Stimulated activated CD4-positive, alpha-beta T cell treated with anti-CD3 and anti-CD28 coated beads, Interleukin-4, amount 100 ng/mL, for 1 hour (primary cell): ENCODE results near the gene ANKAR.
"Not testable (repeated sequence)": the region's sequence is repeated elsewhere in the genome, so short reads cannot be mapped to it uniquely, and the experiment has no call there.

Source experiments
- DNase-seq: peaks from one replicate; pipeline ENCODE4 v3.0.0-alpha.2; 2020

Gene ANKAR, protein sequence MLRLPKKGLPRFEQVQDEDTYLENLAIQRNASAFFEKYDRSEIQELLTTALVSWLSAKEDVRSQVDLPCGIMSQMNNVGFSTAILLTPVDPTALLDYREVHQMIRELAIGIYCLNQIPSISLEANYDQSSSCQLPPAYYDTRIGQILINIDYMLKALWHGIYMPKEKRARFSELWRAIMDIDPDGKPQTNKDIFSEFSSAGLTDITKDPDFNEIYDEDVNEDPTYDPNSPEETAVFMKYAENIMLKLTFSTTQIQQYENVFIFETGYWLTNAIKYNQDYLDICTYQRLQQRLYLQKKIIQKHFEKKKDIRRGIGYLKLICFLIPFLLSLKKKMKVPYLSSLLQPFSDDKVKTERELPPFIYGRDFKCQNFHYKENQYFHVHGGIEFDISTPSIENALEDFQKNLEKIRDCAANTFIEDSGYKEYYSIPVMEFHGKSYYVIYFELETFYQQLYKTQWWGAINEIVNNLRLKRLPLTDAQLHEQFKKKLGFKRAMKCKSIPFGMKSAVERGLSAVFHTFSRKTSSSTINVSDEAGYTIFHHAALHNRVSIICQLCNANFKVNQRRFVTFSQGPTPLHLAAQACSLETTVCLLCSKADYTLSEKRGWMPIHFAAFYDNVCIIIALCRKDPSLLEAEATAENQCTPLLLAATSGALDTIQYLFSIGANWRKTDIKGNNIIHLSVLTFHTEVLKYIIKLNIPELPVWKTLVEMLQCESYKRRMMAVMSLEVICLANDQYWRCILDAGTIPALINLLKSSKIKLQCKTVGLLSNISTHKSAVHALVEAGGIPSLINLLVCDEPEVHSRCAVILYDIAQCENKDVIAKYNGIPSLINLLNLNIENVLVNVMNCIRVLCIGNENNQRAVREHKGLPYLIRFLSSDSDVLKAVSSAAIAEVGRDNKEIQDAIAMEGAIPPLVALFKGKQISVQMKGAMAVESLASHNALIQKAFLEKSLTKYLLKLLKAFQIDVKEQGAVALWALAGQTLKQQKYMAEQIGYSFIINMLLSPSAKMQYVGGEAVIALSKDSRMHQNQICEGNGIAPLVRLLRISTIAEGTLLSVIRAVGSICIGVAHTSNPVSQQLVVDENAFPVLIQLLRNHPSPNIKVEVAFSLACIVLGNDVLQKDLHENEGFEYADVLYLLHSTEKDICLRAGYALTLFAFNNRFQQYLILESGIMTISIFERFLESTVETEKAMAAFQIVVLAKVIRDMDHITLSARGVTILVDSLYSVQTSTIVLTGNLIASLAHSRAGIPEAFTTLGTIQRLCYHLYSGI (N-terminal part only)

DNA sequence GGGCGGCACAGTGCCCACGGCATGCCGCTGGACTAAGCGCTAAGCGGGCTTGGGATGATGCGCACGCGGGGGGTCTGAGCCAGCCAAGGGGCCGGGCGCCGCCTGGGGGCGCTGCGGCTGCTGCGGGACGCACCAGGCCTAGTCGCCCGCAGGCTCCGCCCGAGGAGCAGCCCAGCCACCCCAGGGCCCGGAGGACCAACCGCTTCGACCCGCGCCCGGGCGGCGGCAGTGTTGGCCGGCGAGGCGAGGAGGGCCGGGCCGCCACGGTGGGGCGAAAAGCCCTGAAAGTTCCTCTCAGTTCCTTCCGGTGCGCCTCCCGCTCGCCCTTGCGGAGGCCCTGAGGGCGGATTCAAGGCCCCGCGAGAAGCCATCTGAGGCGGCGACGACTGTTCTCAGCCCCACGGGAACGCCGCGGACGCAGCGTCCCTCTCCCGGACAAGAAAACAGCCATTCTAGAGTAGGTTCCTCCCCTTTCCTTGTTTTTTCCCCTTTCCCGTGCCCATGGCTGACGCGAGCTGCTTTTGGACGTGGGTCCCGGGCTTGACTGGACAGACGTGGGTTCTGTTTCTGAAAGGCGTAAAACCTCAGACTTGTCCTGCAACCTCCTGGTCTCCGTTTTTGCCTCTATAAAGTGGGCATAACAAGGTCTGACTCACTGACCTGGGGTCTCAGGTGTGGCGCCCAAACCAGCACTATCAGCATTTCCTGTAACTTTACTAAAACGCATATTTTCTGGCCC, at the start of gene ANKAR:
TSS of gene ANKAR (plus strand) at position 297 of the 739 bp plus-strand sequence. CDS start 1,821 bp downstream, outside the sequence.
- DNase-seq, result peak; percentile 82

GRCh38 chr2:189625636-189626035, 48.8 kb upstream of the ANKAR start:
- no peak for DNase-seq

GRCh38 chr2:189627789-189628188, 46.7 kb upstream of the ANKAR start:
- no peak for DNase-seq

DNA sequence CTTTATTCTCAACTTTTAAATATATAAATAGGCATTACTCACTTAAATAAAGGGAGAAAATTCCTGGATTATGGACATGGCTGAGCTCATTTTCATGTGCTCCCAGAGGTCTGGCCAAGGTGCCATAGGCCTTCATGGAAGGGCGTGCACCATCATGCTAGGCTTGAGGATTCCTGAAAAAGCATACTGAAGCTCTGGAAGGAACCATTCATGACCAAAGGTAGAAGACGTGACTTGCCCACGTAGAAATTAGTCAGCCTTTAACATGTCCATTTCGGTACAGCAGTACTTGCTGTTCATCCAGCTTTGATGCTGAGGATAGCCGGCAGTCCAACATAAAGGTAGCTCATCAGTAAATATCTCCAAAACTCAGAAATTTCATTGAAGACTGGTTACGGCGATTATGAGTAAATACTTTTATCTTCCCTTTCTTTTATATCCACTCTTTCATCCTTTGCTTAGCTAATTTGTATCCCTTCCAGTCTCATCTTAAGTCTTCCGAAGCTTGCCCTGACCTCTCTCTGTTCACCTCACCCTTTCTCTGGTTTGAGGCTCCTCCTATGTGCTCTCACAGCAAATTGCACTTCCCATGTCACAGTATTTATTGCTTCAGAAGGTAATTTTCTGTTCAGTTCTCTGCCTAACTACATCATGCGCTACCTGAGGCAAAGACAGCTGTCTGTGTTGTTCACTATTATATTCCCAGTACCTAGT, 45.5 kb upstream of the ANKAR start:
- DNase-seq, result no peak

GRCh38 chr2:189629531-189630453, 44.7 kb upstream of the ANKAR start:
- no peak for DNase-seq

GRCh38 chr2:189631849-189632248, 42.6 kb upstream of the ANKAR start:
- no peak for DNase-seq

DNA sequence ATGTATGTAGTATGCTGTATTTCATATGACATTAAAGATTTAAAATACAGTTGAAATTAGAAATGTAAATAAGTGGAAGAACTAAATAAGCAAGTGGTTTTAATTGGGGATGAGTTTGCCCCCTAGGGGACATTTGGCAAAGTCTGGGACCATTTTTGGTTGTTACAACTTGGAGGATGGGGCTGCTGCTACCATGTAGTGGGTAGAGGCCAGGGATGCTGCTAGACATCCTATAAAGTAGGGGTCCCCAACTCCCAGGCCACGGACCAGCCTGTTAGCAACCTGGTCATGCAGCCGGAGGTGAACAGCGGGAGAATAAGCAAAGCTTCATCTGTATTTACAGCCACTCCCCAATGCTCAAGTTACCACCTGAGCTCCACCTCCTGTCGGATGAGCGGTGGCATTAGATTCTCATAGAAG, 41.1 kb upstream of the ANKAR start:
- no peak for DNase-seq

GRCh38 chr2:189635353-189635752, 39.1 kb upstream of the ANKAR start:
- no peak for DNase-seq

GRCh38 chr2:189638301-189639006, 36.0 kb upstream of the ANKAR start:
- DNase-seq, result no peak

- DNase-seq, result no peak
These were observed 35.4 kb upstream of the ANKAR start for GRCh38 chr2:189639007-189639609.

DNA sequence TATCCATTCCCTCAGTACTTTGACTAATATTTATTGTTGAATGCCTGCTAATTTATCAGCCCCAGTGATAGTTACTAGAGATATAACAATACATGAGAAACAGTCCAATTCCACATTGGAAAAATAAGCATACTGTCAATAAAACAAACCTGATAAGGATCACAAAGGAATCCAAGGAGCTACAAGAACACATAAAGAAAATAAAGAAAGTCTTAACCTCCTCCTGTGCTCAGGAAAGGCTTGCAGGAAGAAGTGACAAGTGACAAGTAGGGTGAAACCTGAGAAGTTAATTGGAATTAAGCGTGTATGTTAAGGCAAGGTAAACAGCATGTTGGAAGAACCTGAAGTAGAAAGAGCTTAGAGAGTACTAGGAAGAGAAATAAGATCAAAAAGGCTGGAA, 33.5 kb upstream of the ANKAR start:
- DNase-seq, result no peak

DNA sequence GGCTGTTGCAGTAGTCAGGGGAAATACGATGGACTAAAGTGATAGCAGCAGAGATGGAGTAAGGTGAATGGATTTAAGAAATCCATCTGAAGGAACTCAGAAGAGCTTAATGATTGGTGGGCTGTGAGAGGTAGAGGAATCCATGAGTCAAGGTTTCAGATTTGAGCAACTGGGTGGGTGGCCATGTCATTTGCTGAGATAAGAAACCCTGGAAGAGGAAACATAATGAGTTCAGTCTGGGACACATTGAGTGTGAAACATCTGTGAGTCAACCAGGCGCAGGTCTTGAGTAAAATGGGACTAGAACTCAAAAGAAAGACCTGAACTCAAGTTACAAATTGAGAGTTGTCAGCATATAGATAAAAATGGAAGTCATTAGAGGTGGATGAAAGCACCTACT, 32.9 kb upstream of the ANKAR start:
- no peak for DNase-seq

GRCh38 chr2:189646521-189646920, 27.9 kb upstream of the ANKAR start:
- no peak for DNase-seq

- no peak for DNase-seq
These were observed 25.5 kb upstream of the ANKAR start for GRCh38 chr2:189648846-189649509.

- DNase-seq, result no peak
These were observed 23.2 kb upstream of the ANKAR start for GRCh38 chr2:189651284-189651683.

- not testable (repeated sequence) for DNase-seq
These were observed 21.0 kb upstream of the ANKAR start for GRCh38 chr2:189653464-189653863.

GRCh38 chr2:189654641-189655040, 19.8 kb upstream of the ANKAR start:
- no peak for DNase-seq

DNA sequence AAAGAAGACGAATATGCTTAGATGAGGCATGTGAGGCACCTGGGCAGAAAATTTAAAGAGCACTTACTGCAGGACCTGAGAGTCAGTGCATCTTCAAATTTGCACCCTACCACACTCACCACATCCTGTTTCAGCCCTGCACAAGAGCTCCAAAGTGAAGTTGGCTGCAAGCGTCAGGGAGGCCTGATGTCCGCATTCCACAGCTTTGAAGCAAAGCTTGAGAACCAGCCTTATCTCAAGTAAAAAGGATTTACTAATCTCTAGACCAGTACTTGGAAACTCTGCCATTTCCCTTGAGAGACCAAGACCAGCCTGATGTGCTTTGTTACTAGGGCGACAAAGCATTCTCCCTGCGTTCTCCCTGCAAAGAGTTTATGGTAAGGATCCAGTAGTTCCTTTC, 16.6 kb upstream of the ANKAR start:
- DNase-seq, result no peak
